ENCODE results near the gene CHD5.

DNA sequence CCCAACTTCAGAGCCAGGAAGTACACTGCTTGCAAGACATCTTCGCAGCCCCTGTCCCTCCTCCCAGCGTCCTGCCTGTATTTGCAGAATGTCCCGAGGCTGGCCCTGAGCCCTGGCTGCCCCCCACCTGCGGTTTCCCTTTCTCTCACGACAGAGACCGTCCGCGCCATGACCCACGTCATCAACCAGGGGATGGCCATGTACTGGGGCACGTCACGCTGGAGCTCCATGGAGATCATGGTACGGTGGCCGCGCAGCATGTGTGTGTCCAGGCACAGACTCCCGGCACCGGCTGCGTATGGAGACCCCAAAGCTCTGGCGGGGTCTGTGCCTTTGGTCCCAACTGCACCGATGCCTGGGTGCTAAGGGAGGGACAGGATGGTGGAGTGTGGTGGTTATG is 85.9 kb downstream of the CHD5 start:
- TF ChIP-seq, protein P1, sequence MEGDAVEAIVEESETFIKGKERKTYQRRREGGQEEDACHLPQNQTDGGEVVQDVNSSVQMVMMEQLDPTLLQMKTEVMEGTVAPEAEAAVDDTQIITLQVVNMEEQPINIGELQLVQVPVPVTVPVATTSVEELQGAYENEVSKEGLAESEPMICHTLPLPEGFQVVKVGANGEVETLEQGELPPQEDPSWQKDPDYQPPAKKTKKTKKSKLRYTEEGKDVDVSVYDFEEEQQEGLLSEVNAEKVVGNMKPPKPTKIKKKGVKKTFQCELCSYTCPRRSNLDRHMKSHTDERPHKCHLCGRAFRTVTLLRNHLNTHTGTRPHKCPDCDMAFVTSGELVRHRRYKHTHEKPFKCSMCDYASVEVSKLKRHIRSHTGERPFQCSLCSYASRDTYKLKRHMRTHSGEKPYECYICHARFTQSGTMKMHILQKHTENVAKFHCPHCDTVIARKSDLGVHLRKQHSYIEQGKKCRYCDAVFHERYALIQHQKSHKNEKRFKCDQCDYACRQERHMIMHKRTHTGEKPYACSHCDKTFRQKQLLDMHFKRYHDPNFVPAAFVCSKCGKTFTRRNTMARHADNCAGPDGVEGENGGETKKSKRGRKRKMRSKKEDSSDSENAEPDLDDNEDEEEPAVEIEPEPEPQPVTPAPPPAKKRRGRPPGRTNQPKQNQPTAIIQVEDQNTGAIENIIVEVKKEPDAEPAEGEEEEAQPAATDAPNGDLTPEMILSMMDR (IDR thresholded peaks at IDR 0.05 in 2 of 3, conservative IDR thresholded peaks at IDR 0.05 in 1 of 3; ENCODE audit: borderline replicate concordance in 1 of 3, insufficient read depth in 1 of 3, low read depth in 2 of 3, low read length in 2 of 3), result no peak
- TF ChIP-seq SIN3A (IDR thresholded peaks at IDR 0.05; ENCODE audit: low read depth) (no peak), MAX (IDR thresholded peaks at IDR 0.05) (no peak), ZFX (IDR thresholded peaks at IDR 0.05) (no peak), CBX3 (IDR thresholded peaks at IDR 0.05; ENCODE audit: low read depth) (no peak), POLR2A (IDR thresholded peaks at IDR 0.05; ENCODE audit: borderline replicate concordance, extremely low read depth, insufficient read depth, insufficient read length) (no peak), ELF1 (IDR thresholded peaks at IDR 0.05; ENCODE audit: borderline replicate concordance, low read depth) (no peak)
